GM12878 (cell line): ENCODE measurements around the gene PIP5KL1. TPM values are rescaled to one million over a fixed set of nuclear protein-coding genes. Genes with fewer than 3 reads are reported as not detected.

Experiments
- ATF7 ChIP-seq: fragments of 450-650 bp; IDR thresholded peaks from 2 replicates; pipeline ENCODE4 v1.6.1; 2016; ENCODE audit warnings: low read depth, mild to moderate bottlenecking
- BACH1 ChIP-seq: fragments of 450-650 bp; IDR thresholded peaks from 2 replicates; pipeline ENCODE4 v1.6.1; 2017; ENCODE audit warnings: mild to moderate bottlenecking, borderline replicate concordance
- BMI1 ChIP-seq: fragments of 450-650 bp; IDR thresholded peaks from 2 replicates; pipeline ENCODE4 v1.6.1; 2016; ENCODE audit warnings: mild to moderate bottlenecking, moderate library complexity, borderline replicate concordance
- HDAC2 ChIP-seq: fragments of 200-600 bp; sonication (generic); IDR thresholded peaks from 2 replicates; pipeline ENCODE4 v1.6.1; 2017
- JUND ChIP-seq: IDR thresholded peaks from 2 replicates; pipeline ENCODE4 v1.6.1; 2012; ENCODE audit warnings: low read depth, mild to moderate bottlenecking, low read length, improper control_type of control experiment, moderate library complexity
- KAT2A ChIP-seq: conservative IDR thresholded peaks from 2 replicates; pipeline ENCODE4 v1.6.1; 2011; ENCODE audit warnings: low read depth, low read length; ENCODE audit not compliant: control insufficient read depth
- NFIC ChIP-seq: IDR thresholded peaks from 2 replicates; pipeline ENCODE4 v1.6.1; 2012; ENCODE audit warnings: low read depth, mild to moderate bottlenecking, inconsistent platforms, low read length, moderate library complexity
- RB1 ChIP-seq: fragments of 450-650 bp; formaldehyde crosslinking; IDR thresholded peaks from 2 replicates; pipeline ENCODE4 v1.6.1; 2017; ENCODE audit warnings: mild to moderate bottlenecking, borderline replicate concordance
- RFX5 ChIP-seq: IDR thresholded peaks from 2 replicates; pipeline ENCODE4 v1.6.1; 2011; ENCODE audit warnings: low read depth, low read length, improper control_type of control experiment
- SPI1 ChIP-seq: IDR thresholded peaks from 2 replicates; pipeline ENCODE4 v1.6.1; 2011; ENCODE audit warnings: low read depth, mild to moderate bottlenecking, low read length, moderate library complexity, borderline replicate concordance; ENCODE audit not compliant: insufficient read depth
- TAF1 ChIP-seq: IDR thresholded peaks from 2 replicates; pipeline ENCODE4 v1.6.1; 2011; ENCODE audit warnings: mild to moderate bottlenecking, low read depth, low read length, borderline replicate concordance
- ZNF274 ChIP-seq: IDR thresholded peaks from one replicate; pipeline ENCODE4 v1.8.0; 2011; ENCODE audit not compliant: insufficient read length, insufficient read depth
- polyA plus RNA-seq, 11 experiments: library from polyadenylated mRNA; depleted of rRNA in 4 of 11; unstranded in 6 of 11; stranded (reverse) in 5 of 11; fragments of >200 nt; fragmentation: Nextera tagmentation in 4 of 11; fragmentation: Illumina TruSeq in 1 of 11; extraction: Ambion mirVana in 4 of 11; extraction: Trizol in 1 of 11; gene quantifications; 1 replicate in 1 of 11; 2 replicates in 10 of 11; pipeline versions ENCODE4 v1.2.1 to v1.2.3, GENCODE V29; 2011 to 2016; ENCODE audit warnings: inconsistent platforms in 2 of 11, missing spikeins in 2 of 11, low read depth in 1 of 11
- total RNA-seq, 4 experiments: library from RNA; depleted of rRNA in 3 of 4; stranded (reverse); fragments of >200 nt in 3 of 4; fragmentation: Illumina TruSeq in 1 of 4; extraction: Trizol in 1 of 4; gene quantifications; 2 replicates each; pipeline versions ENCODE4 v1.2.1 to v1.2.3, GENCODE V29; 2013 to 2021
- TF ChIP-seq, protein P1 (sequence below): fragments of 450-650 bp; IDR thresholded peaks from 2 replicates; pipeline ENCODE4 v1.6.1; 2017; ENCODE audit warnings: mild to moderate bottlenecking, moderate library complexity
- TF ChIP-seq, protein P2 (sequence below): IDR thresholded peaks from 2 replicates; pipeline ENCODE4 v1.6.1; 2012; ENCODE audit warnings: low read depth, low read length, improper control_type of control experiment
- TF ChIP-seq, protein P3 (sequence below): IDR thresholded peaks from 2 replicates; pipeline ENCODE4 v1.6.1; 2011; ENCODE audit warnings: low read depth, low read length, improper control_type of control experiment, borderline replicate concordance
- TF ChIP-seq, protein P4 (sequence below): fragments of 450-650 bp; IDR thresholded peaks from 2 replicates; pipeline ENCODE4 v1.6.1; 2017; ENCODE audit warnings: antibody characterized with exemption, mild to moderate bottlenecking, moderate library complexity
- TF ChIP-seq, protein P5 (sequence below): fragments of 450-650 bp; conservative IDR thresholded peaks from 2 replicates; pipeline ENCODE4 v1.6.1; 2017; ENCODE audit warnings: mild to moderate bottlenecking, moderate library complexity

The PIP5KL1 gene
- total and polyA plus RNA-seq, 10 of the 15 experiments (the other 5 are each of a cell fraction or from before 2014, with no cell fraction given), result 0.04 to 0.67 (median 0.43) TPM; not detected in 2

DNA sequence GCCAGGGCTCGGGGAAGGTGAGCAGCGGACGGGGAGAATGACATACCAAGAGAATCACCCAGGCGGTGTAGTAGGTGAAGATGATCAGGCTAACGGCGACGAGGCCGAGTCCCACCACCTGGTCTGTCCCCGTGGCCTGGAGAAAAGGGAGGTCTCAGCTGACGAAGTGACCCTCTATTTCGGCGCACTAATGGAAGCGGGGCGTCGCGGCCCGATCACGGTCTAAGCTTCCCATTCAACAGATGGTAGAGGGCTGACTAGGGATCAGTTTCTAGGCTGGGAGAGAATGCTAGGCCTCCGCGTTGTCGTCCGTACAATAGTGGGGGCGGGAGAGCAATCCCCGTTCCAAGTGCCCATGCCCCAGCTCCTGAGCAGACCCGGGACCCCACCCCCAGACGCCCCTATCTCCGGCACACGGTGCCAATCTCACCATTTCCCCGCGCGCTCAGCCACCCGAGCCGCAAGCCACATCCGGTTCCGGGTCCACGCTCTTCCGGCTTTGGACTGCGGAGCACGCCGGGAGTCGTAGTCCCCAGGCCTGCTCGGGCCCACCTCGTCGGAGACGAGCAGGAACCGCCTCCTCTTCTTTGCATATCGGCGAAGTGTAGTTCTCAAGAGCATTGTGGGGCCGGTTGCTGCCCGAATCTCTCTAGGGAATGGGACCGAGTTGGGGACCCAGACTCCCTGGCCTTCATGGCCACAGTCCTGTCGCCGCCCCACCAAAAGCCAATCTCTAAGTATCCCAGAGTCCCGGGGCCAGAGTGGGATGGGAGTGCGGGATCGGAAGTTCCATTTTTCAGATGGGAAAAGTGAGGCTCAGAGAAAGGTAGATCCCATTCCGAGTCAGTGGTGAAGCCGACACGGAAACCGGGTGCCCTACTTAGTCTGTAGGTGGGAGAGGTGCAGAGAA, 7.1 kb upstream of the PIP5KL1 start, which contains the start of gene DPM2 (continued):
- TF ChIP-seq, protein P1, sequence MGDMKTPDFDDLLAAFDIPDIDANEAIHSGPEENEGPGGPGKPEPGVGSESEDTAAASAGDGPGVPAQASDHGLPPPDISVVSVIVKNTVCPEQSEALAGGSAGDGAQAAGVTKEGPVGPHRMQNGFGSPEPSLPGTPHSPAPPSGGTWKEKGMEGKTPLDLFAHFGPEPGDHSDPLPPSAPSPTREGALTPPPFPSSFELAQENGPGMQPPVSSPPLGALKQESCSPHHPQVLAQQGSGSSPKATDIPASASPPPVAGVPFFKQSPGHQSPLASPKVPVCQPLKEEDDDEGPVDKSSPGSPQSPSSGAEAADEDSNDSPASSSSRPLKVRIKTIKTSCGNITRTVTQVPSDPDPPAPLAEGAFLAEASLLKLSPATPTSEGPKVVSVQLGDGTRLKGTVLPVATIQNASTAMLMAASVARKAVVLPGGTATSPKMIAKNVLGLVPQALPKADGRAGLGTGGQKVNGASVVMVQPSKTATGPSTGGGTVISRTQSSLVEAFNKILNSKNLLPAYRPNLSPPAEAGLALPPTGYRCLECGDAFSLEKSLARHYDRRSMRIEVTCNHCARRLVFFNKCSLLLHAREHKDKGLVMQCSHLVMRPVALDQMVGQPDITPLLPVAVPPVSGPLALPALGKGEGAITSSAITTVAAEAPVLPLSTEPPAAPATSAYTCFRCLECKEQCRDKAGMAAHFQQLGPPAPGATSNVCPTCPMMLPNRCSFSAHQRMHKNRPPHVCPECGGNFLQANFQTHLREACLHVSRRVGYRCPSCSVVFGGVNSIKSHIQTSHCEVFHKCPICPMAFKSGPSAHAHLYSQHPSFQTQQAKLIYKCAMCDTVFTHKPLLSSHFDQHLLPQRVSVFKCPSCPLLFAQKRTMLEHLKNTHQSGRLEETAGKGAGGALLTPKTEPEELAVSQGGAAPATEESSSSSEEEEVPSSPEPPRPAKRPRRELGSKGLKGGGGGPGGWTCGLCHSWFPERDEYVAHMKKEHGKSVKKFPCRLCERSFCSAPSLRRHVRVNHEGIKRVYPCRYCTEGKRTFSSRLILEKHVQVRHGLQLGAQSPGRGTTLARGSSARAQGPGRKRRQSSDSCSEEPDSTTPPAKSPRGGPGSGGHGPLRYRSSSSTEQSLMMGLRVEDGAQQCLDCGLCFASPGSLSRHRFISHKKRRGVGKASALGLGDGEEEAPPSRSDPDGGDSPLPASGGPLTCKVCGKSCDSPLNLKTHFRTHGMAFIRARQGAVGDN, result no peak; the same call in 1 of the 2 replicates
- TF ChIP-seq RFX5 (no peak), TAF1 (peak; percentile 41; the same call in 1 of the 2 replicates), ATF7 (no peak), KAT2A (no peak), BACH1 (peak; percentile 25; the same call in 1 of the 2 replicates), ZNF274 (no peak), HDAC2 (no peak), BMI1 (no peak; the same call in 1 of the 2 replicates), NFIC (no peak), JUND (no peak), RB1 (peak; percentile 61; the same call in 1 of the 2 replicates), SPI1 (no peak)
- TF ChIP-seq, protein P2, sequence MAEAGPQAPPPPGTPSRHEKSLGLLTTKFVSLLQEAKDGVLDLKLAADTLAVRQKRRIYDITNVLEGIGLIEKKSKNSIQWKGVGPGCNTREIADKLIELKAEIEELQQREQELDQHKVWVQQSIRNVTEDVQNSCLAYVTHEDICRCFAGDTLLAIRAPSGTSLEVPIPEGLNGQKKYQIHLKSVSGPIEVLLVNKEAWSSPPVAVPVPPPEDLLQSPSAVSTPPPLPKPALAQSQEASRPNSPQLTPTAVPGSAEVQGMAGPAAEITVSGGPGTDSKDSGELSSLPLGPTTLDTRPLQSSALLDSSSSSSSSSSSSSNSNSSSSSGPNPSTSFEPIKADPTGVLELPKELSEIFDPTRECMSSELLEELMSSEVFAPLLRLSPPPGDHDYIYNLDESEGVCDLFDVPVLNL, result no peak
- TF ChIP-seq, protein P3, sequence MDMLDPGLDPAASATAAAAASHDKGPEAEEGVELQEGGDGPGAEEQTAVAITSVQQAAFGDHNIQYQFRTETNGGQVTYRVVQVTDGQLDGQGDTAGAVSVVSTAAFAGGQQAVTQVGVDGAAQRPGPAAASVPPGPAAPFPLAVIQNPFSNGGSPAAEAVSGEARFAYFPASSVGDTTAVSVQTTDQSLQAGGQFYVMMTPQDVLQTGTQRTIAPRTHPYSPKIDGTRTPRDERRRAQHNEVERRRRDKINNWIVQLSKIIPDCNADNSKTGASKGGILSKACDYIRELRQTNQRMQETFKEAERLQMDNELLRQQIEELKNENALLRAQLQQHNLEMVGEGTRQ, result no peak
- TF ChIP-seq, protein P4, sequence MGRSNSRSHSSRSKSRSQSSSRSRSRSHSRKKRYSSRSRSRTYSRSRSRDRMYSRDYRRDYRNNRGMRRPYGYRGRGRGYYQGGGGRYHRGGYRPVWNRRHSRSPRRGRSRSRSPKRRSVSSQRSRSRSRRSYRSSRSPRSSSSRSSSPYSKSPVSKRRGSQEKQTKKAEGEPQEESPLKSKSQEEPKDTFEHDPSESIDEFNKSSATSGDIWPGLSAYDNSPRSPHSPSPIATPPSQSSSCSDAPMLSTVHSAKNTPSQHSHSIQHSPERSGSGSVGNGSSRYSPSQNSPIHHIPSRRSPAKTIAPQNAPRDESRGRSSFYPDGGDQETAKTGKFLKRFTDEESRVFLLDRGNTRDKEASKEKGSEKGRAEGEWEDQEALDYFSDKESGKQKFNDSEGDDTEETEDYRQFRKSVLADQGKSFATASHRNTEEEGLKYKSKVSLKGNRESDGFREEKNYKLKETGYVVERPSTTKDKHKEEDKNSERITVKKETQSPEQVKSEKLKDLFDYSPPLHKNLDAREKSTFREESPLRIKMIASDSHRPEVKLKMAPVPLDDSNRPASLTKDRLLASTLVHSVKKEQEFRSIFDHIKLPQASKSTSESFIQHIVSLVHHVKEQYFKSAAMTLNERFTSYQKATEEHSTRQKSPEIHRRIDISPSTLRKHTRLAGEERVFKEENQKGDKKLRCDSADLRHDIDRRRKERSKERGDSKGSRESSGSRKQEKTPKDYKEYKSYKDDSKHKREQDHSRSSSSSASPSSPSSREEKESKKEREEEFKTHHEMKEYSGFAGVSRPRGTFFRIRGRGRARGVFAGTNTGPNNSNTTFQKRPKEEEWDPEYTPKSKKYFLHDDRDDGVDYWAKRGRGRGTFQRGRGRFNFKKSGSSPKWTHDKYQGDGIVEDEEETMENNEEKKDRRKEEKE, result no peak
- TF ChIP-seq, protein P5, sequence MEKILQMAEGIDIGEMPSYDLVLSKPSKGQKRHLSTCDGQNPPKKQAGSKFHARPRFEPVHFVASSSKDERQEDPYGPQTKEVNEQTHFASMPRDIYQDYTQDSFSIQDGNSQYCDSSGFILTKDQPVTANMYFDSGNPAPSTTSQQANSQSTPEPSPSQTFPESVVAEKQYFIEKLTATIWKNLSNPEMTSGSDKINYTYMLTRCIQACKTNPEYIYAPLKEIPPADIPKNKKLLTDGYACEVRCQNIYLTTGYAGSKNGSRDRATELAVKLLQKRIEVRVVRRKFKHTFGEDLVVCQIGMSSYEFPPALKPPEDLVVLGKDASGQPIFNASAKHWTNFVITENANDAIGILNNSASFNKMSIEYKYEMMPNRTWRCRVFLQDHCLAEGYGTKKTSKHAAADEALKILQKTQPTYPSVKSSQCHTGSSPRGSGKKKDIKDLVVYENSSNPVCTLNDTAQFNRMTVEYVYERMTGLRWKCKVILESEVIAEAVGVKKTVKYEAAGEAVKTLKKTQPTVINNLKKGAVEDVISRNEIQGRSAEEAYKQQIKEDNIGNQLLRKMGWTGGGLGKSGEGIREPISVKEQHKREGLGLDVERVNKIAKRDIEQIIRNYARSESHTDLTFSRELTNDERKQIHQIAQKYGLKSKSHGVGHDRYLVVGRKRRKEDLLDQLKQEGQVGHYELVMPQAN, result peak; percentile 73
